HG02571 (cell line): ENCODE data around the gene NUDT14.

ENCODE experiments used
- ATAC-seq: cut with Tn5 transposase; IDR thresholded peaks from one replicate; pipeline ENCODE4 v1.9.1; 2021; ENCODE audit warnings: mild to moderate bottlenecking, moderate library complexity; ENCODE audit not compliant: unreplicated experiment

The NUDT14 gene

DNA sequence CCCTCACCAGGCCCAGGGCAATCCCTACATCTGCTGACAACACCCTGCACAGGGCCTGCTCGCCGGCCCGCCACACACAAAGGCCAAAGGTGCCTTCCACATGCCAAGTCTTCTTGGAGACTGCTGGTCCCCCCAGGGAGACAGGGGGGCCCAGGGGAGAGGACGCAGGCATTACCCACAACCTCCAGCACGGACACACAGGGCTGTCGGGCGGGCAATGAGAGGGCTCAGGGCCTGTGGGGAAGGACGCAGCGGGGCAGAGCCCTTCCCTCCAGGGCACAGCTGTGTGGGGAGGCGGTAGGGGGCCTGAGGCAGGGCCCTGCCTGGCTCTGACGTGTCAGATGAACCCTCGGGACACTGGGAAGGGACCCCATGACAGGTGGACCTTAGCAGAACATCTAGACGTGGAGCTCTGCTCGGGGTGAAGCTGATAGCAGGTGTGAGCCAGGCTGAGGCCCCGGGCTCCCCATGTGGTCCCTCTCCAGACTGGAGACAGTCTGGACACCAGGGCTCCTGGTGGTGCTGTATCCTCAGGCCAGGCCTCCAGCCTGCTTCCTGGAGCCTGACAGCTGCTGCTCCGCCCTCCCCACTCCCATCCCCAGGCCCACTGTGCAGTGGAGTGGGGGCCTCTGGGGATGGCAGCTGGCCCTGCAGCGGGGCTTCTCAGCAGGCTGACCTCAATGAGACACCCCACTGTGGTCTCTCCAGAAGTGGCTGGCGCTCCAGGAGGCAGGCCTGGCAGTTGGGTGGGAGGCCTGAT lies 31.6 kb upstream of the NUDT14 start:
- ATAC-seq, result no peak

DNA sequence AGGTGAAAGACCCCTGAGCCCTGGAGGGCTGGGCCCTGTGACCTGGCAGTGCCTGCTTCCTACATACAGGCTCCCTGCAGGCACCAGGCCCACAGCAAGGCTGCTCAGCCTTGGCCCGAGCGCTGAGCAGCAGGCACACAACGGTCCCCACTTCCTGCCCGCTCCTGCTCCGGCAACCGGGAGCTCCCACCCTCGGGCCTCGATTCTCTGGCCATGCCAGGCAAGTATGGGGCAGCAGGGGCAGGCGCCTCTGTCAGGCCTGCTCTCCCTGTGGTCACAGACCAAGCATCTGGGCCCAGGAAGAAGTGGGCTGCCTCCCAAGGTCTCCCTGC lies 30.6 kb upstream of the NUDT14 start:
- ATAC-seq, result no peak

DNA sequence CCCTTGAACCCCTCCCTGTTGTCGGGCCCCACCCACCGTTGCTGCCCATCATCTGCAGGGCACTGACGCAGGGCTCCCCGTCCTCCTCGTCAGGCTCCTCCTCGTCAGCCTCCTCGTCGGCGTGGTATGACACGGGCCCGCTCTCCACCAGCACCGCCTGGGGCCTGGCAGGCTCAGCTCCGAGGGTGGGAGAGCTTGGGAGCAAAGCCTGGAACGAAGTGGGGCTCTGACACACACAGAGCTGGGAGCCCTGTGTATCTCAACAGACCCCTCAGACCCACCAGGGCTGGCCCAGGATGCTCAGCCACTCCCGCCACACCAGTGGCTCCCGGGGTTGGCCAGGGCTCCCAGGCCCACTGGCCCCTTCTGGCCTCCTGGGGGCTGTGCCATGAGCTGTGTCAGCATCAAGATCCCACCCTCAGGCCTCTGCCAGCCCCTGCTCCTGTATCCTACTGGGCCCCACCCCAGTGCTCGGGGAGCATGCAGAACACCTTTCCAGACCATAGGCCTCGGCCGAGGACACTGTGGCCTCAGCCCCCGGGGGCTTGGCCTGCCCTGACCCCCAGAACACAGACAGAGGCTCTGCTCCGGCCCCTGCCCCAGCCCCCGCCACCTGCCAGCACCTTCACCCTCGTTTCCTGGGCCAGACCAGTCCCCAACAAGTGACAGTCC lies 30.1 kb upstream of the NUDT14 start:
- ATAC-seq, result no peak

DNA sequence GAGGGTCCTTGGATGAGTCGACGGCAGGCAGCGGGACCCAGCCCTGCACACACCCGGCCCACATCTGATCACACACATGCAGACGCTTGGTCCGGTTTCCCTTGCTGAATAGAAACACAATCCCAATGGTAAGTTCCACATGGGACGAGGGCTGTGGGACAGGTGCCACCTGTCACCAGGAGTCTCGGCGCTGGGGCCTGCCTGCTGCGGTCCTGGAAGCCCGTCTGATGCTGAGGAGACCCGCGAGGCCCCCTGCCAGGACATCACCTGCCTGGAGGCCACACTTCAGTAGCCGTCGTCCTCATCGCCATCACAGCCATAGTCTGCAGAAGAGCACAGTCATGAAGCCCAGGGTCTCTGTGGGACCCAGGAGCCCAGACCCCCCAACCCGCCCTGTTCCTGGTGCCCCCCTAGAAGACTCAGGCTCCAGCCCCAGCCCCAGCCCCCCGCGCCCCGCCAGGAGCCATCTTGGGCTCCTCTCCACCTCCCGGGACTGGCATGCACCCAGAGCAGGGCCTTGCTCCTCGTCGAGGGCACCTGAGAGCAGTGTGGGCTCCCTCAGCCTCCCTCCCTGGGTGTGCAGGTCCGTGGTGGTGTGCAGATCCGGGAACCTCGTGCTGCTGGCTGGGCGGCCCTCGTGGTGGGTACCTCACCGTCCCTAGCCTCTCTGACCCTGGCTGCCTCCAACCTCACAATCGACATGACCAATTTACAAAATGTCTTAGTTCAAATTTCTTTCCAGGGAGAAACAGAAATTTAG lies 29.3 kb upstream of the NUDT14 start:
- no peak for ATAC-seq

DNA sequence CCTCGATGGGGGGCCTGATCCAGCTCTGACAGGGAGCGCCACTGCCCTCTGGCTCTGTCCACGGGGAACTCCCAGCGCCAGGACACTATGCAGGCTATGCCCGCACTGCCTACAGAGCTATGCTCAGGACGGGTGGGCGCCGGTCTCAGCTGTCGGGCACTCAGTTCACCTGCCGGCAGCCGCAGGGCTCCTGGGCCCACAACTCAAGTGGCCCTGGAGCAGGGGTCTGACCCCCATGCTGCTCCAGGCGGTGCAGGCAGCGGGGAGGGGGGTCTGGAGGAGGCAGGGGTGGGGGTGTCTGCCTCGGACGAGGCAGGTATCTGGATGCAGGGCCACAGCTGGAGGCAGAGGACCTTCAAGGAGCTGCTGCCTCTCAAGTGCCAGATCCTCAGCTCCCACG lies 28.5 kb upstream of the NUDT14 start:
- ATAC-seq, result no peak

DNA sequence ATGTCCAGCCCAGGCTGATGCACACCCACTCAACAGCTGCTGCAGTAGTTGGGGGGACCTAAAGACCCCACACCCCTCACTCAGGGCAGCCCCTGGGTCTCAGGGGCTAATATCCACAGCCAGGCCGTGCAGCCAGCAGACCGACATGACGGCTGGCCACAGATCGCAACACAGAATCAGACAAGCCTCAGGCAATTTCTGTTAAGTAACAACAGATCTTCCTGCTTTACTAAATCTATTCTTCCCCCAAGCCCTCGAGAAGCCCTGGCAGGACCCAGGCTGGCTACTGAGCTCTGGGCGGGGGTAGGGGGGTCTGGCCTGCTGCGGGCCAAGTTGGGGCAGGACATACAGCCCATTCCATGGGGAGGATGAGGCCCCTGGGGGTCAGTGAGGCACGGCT lies 28.0 kb upstream of the NUDT14 start:
- ATAC-seq, result no peak

DNA sequence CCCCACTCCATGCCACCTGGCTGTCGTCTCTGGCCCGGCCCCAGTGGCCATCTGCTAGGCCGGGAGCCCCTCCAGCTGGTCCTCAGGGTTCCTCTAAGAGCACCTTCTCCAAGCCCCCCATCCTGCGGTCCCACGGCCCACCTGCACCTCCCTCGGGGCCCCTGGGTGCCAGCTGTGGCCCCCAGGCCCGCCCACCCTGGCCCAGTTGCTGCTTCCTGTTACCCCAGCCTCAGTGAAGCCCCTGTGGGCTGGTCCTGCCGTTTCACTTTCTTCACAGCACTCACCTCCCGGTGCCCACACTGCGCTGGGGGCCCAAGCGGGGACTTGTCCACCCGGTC lies 27.6 kb upstream of the NUDT14 start:
- ATAC-seq, result no peak

DNA sequence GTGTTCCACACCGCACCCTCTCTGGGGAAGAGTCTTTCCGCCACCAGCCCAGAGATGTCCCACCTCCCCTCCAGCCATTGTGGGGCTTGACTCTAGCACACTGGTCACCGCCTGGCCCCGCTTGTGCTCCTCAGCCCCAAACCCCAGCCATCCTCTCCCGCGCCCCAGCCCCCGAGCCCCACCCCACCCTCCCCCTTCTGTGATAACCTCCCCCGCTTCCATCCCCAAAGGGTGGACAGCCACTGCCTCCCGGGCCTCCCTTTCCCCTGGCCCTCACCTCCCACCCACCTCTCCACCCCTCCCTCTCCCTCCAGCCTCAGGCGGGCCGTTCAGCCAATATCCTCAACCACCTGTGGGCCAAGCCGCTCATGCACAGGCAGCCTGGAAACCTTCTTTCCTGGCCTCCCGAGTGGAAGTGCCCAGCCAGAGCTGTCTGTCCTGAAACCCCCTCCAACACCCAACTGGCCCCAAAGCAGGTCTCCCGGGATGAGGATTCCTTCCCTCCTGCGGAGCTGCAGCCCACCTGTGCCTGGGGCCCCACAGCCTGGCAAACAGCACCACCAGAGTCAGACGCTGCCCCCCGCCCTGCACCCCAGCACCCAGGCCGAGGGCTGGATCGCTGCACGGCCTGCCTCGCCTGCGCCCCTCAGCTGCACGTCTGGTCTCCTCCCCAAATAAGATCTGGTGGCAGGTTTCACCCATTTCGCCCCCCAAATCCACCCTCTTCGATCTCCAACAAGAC lies 27.1 kb upstream of the NUDT14 start:
- ATAC-seq, result no peak

DNA sequence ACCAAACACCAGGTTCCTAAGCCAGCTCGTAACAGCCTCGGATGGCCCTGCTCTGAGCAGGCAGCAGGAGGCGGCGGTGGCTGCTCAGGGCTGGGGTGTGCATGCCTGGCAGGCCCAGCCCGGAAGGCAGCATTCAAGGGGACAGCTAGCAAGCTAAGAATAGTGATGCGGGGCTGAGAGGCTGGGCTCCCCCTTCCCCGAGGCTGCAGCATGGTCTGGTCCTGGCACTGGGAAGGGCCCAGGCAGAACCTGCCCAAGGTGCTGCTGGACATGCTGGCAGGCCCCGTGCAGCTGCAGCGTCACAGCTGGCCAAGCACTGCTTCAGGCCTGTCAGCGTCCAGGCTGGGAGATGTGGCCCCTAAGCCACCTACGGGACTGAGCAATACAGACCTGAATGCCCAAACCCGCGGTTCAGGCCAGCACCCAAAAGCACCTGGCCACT lies 26.4 kb upstream of the NUDT14 start:
- no peak for ATAC-seq

DNA sequence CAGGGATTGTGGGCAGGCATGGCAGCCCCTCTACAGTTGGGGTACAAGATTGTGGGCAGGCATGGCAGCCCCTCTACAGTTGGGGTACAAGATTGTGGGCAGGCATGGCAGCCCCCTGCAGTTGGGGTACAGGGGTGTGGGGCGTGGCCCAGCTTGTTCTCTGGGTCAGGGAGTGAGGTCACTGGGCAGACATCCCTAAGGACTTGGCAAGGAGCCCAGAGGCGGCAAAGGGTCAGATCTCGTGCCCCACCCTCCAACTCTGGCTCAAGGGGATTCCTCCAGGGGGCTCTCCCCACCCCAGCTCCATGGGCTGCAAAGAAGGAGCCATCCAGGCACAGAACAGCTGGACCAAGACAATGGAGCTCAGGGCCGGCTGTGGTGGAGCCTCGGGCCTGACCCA lies 25.8 kb upstream of the NUDT14 start:
- ATAC-seq, result no peak

DNA sequence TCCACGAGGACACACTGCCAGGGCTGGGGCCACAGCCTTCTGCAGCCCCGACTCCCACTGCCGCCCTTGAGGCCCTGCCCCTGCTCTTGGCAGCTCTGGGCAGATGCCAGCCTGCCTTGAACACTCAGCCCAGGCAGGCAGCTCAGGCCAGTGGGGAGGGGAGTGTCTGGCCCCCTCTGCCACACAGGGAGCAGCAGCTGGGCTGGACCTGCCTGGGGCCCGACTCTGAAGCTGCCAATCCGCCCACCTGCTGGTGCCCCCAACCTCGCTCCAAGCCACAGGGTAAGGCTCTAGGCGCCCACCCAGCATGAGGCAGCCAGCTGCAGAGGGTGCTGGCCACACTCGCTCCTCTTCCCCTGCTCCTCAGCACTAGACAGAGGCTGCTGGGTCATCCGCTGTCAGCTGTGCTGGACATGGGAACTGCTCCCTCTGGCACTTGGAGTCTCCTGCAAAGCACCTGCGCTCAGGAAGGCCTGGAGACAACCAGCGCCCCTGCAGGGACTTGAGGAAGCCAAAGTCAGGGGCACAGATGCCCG lies 24.6 kb upstream of the NUDT14 start:
- no peak for ATAC-seq

DNA sequence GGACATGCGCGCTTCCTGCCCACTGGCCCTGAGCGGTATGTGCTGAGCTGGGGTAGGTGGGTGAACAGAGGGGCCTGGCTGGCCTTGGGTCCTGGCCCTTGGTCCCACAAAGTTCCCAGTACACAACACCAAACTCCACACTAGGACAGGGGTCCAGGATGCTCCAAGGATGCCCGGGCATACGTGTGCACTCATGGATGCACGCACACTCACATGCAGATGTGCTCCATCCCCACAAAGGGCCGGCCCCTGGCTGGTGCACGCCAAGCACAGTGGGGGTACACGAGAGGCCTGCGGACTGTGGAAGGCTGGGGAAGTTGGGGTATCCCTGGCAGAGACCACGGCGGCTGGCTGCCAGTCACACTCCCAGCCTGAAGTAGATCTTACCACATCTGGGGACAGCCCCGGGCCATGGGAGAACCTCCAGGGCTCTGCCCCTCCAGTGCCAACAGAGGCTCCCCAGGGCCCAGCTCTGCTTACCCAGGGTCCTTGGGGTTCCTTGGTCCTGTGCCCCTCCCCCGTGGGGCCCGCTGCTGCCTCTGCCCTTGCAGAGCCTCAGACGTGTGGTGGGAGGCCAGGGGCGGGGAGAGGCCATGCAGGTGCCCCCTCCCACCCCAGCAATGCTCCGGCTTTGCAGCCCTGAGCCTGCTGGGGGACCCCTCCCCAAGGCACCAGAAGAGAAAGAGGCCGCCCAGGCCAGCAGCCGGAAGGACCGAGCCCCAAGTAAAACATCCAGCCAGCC lies 24.0 kb upstream of the NUDT14 start:
- ATAC-seq, result no peak

DNA sequence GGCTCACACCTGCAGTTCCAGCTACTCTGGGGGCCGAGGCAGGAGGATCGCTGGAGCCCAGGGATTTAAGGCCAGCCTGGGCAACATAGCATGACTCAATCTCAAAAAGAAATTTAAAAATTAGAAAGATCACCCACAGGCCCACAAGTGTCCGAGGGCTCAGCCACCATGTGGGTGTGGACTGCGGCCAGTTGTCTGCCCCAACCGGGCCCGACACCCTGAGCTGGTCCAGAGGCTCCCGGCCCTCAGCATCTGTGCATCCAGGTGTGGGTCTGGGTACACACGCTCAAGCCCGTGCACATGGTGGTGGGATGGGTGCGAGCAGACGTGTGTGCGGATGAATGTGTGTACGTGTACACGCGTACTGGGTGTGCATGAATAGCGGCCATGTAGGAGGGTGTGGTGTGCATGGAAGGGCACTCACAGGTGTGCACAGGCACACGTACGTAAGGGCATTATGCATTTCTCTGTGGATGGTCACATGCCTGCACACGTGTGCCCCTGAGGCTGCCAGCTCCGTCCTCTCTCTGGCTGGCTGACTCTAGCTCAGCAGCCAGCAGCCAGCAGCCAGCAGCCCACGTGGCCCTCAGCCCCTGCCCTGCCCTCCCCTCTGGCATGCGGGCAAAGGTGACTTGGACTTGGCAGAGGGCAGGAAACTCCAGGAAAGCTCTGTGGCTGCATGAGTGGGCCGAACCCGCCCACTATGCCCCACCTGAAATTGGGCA lies 23.3 kb upstream of the NUDT14 start:
- no peak for ATAC-seq

DNA sequence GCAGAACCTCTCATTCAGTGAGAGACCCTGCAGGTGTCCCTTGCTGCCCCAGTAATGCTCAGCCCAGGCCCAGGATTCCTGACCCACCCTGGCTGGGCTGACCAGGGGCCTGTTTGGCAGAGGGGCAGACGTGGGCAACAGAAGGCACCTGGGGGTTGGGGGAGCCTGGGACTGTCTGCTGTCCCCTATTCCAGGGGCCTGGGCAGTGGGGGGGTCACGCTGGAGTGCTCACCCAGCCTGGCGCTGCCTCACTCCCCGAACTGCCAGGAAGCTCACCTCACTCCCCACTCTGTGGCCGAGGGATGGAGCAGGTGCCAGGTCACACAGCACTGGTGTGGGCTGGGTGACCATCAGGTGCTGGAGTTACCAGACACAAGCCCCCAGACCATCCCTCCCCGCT lies 22.6 kb upstream of the NUDT14 start:
- ATAC-seq, result no peak

DNA sequence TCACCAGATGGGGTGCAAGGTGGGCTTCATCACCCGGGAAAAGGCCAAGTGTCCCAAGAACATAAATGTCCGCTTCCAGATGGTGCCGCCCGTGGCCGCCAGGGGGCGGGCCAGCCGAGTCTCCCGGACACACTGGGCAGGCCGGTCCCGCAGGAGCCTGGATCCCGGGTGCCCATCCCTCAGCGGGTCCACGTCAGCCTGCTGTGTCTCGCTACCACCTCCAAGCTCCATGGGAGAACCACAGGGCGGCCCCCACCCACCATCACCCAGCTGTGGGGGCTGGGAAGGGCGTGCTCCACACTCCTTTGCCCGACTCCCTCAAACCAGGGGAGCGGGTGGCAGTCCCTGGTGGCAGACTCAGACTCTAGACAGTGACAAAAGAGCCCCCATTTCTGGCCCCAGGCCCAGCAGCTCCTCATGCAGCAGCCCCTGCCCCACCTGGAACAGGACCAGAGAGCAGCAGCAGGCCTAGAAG lies 22.0 kb upstream of the NUDT14 start:
- ATAC-seq, result no peak

DNA sequence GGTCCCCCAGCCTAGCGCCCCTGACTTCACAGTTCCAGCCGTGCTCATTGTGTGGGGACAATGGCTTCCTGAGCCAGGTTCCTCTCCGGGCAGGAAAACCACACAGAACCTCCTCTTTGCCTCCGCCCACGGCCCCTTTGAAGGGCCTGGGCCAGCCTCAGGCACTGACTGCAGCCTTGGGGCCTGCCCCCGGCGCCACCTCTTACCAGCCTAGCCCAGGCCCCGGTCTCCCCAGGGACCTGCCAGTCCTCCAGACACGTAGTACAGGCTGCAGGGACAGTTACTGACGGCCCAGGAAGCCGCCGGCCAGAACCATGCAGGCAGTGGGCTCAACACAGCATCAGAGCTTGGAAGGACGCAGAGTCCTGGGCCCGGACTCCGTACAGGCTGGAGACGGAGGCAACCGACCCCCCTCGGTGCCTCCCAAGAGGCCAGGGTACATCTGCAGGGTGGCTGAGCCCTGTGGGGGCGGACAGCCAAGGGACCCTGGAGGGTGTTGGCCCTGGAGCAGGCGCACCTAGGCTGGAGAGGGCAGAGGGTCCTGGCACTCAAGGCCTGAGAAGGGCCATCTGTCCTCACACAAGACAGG lies 20.9 kb upstream of the NUDT14 start:
- ATAC-seq, result no peak

DNA sequence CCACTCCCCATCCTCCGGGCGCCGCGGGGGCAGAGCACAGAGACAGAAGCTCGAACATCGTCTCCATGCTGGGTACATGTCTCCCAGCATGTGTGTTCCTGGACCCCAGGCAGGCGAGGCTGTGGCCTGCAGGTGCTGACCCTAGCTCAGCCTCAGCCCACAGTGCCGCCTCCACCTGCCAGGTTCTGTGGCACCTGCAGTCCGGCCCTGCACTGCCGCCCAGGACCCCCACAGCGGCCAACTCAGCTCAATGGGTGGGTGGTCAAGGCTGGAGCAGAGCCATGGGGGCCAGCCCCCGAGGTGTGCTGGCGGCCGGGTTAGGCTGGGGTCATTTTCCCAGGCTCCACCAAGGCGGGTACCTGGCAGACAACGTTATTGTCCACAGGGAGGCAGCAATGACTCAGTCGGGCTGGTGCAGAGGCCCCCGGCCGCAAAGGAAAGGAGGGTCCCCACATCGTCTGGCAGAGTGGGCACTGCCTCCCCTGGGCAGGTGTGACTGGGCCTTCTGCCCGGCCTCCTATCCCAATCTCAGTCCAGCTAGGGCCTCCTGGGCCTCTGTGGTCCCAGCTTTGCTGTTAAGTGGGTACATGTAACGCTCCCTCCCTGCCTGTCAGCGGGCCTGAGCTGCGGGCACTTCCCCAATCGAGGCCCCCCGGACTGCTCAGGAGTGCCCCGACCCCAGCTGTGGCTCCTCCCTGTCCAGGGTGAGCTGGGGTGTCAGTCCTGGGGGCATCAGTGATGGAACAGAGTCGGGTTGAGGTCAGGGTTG lies 20.2 kb upstream of the NUDT14 start:
- no peak for ATAC-seq

DNA sequence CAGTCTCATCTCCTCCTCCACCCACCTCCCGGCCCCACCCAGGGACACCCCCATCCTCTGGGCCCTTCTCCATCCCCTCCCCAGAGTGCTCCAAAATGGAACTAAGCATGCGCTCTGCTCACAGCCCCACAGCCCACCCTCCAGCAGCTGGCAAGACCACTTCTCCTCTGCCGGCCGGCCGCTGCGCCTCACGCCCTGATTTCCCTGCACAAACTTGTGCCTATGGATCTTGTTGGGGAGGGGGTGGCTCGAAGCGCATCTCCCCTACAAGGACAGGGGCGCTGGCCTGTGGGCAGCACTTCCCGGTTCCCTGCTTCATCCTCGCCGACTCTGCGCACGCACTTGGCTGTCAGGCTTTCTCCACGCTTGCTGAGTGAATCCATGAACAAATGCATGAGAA lies 19.5 kb upstream of the NUDT14 start:
- no peak for ATAC-seq

DNA sequence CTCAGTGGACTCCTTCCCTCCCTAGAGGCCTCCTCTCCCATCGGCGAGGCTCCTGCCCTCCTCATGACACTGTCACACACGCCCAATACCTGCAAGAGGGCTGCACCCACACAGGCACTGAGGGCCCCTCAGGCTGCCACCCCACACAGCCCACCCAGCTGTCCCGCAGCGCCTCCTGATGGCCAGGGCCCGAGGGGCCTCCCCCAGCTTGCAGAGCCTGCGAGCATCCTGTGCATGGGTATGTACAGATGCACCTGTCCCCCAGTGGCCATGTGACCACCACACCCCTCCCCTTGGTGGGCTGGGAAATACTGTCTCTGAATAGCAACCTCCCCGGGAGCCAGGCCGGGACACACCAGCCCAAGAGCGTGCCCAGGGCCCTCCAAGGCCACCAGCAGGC lies 19.0 kb upstream of the NUDT14 start:
- no peak for ATAC-seq
